ENCODE data around the gene TMEM255B. TPM values are rescaled to one million over a fixed set of nuclear protein-coding genes. Genes with fewer than 3 reads are reported as not detected.

The TMEM255B gene
- total and polyA plus RNA-seq, 5 donors from 2014 or later, result 0.02 to 1.3 (median 0.11) TPM; not detected in 1

- Histone ChIP-seq H3K36me3 (ENCODE audit: control insufficient read depth, insufficient read depth, low read length) (no peaks in the 10 kb centered on the region), H3K4me3 (ENCODE audit: low read depth, low read length) (no peak overlapping the region), H3K9me3 (ENCODE audit: control insufficient read depth in 2 of 2, low read length in 2 of 2) (no peaks in the 10 kb centered on the region), H3K27me3 (ENCODE audit: control insufficient read depth, insufficient read depth, low read length) (peaks cover 2% of the 10 kb centered on the region), H3K4me1 (ENCODE audit: control insufficient read depth, insufficient read depth, low read length, poor library complexity, severe bottlenecking) (no peaks in the 10 kb centered on the region), H3K27ac (ENCODE audit: insufficient read depth, low read length, poor library complexity, severe bottlenecking) (no peak overlapping the region)
- peaks cover 5% of the 10 kb centered on the region for H3K27me3 Mint-ChIP-seq
- peaks cover 0 to 12% (median under 1%) of the 10 kb centered on the region in 4 donors for H3K4me1 Mint-ChIP-seq
- no peak for ATAC-seq (ENCODE audit: low read depth in 2 of 2)
- DNase-seq, result no peak
- H3K36me3 Mint-ChIP-seq, result no peaks in the 10 kb centered on the region
- peaks cover 0 to 9% (median 0%) of the 10 kb centered on the region in 7 donors for H3K9me3 Mint-ChIP-seq
- no peak overlapping the region for H3K4me3 Mint-ChIP-seq
- H3K27ac Mint-ChIP-seq, result no peak overlapping the region
Measured at GRCh38 chr13:113775451-113776145, 16.6 kb downstream of the TMEM255B start.

GRCh38 chr13:113776231-113777125 is 17.5 kb downstream of the TMEM255B start:
- no peak overlapping the region for H3K27ac Mint-ChIP-seq
- H3K4me3 ChIP-seq (ENCODE audit: low read depth, low read length), result no peak overlapping the region
- no peak for DNase-seq
- peaks cover 5% of the 10 kb centered on the region for H3K27me3 Mint-ChIP-seq
- ATAC-seq (ENCODE audit: low read depth in 2 of 2), result no peak
- H3K4me1 Mint-ChIP-seq, result peaks cover 0 to 12% (median under 1%) of the 10 kb centered on the region in 4 donors
- no peaks in the 10 kb centered on the region for H3K36me3 ChIP-seq (ENCODE audit: control insufficient read depth, insufficient read depth, low read length)
- H3K27me3 ChIP-seq (ENCODE audit: control insufficient read depth, insufficient read depth, low read length), result peaks cover 2% of the 10 kb centered on the region
- H3K4me1 ChIP-seq (ENCODE audit: control insufficient read depth, insufficient read depth, low read length, poor library complexity, severe bottlenecking), result no peaks in the 10 kb centered on the region
- no peak overlapping the region for H3K27ac ChIP-seq (ENCODE audit: insufficient read depth, low read length, poor library complexity, severe bottlenecking)
- H3K4me3 Mint-ChIP-seq, result no peak overlapping the region
- no peaks in the 10 kb centered on the region for H3K9me3 ChIP-seq (ENCODE audit: control insufficient read depth in 2 of 2, low read length in 2 of 2)
- peaks cover 0 to 9% (median 0%) of the 10 kb centered on the region in 7 donors for H3K9me3 Mint-ChIP-seq
- H3K36me3 Mint-ChIP-seq, result no peaks in the 10 kb centered on the region

GRCh38 chr13:113777311-113778260 is 18.6 kb downstream of the TMEM255B start:
- peaks cover 0 to 3% (median 0%) of the 10 kb centered on the region in 4 donors for H3K4me1 Mint-ChIP-seq
- H3K36me3 Mint-ChIP-seq, result no peaks in the 10 kb centered on the region
- no peak overlapping the region for H3K4me3 Mint-ChIP-seq
- peaks cover 7% of the 10 kb centered on the region for H3K27me3 Mint-ChIP-seq
- Histone ChIP-seq H3K4me1 (ENCODE audit: control insufficient read depth, insufficient read depth, low read length, poor library complexity, severe bottlenecking) (no peaks in the 10 kb centered on the region), H3K27me3 (ENCODE audit: control insufficient read depth, insufficient read depth, low read length) (peaks cover 2% of the 10 kb centered on the region), H3K27ac (ENCODE audit: insufficient read depth, low read length, poor library complexity, severe bottlenecking) (no peak overlapping the region), H3K36me3 (ENCODE audit: control insufficient read depth, insufficient read depth, low read length) (no peaks in the 10 kb centered on the region), H3K4me3 (ENCODE audit: low read depth, low read length) (no peak overlapping the region), H3K9me3 (ENCODE audit: control insufficient read depth in 2 of 2, low read length in 2 of 2) (no peaks in the 10 kb centered on the region)
- peaks cover 0 to 2% (median 0%) of the 10 kb centered on the region in 7 donors for H3K9me3 Mint-ChIP-seq
- ATAC-seq (ENCODE audit: low read depth in 2 of 2) (no peak), DNase-seq (no peak)
- H3K27ac Mint-ChIP-seq, result no peak overlapping the region

GRCh38 chr13:113781571-113781970 is 22.5 kb downstream of the TMEM255B start:
- Mint-ChIP-seq H3K9me3 (peaks cover 0 to 2% (median 0%) of the 10 kb centered on the region in 7 donors), H3K27ac (peak overlapping the region in 1 of 3 donors; percentile 10), H3K4me1 (no peaks in the 10 kb centered on the region), H3K36me3 (no peaks in the 10 kb centered on the region), H3K27me3 (peaks cover 18% of the 10 kb centered on the region), H3K4me3 (no peak overlapping the region)
- Histone ChIP-seq H3K9me3 (ENCODE audit: control insufficient read depth in 2 of 2, low read length in 2 of 2) (no peaks in the 10 kb centered on the region), H3K36me3 (ENCODE audit: control insufficient read depth, insufficient read depth, low read length) (no peaks in the 10 kb centered on the region), H3K27me3 (ENCODE audit: control insufficient read depth, insufficient read depth, low read length) (peaks cover 9% of the 10 kb centered on the region), H3K27ac (ENCODE audit: insufficient read depth, low read length, poor library complexity, severe bottlenecking) (no peak overlapping the region), H3K4me1 (ENCODE audit: control insufficient read depth, insufficient read depth, low read length, poor library complexity, severe bottlenecking) (no peaks in the 10 kb centered on the region), H3K4me3 (ENCODE audit: low read depth, low read length) (no peak overlapping the region)
- ATAC-seq (ENCODE audit: low read depth in 2 of 2) (no peak), DNase-seq (no peak)

GRCh38 chr13:113782472-113782871 is 23.4 kb downstream of the TMEM255B start:
- ATAC-seq (ENCODE audit: low read depth in 2 of 2), result no peak
- no peak overlapping the region for H3K4me3 Mint-ChIP-seq

DNA sequence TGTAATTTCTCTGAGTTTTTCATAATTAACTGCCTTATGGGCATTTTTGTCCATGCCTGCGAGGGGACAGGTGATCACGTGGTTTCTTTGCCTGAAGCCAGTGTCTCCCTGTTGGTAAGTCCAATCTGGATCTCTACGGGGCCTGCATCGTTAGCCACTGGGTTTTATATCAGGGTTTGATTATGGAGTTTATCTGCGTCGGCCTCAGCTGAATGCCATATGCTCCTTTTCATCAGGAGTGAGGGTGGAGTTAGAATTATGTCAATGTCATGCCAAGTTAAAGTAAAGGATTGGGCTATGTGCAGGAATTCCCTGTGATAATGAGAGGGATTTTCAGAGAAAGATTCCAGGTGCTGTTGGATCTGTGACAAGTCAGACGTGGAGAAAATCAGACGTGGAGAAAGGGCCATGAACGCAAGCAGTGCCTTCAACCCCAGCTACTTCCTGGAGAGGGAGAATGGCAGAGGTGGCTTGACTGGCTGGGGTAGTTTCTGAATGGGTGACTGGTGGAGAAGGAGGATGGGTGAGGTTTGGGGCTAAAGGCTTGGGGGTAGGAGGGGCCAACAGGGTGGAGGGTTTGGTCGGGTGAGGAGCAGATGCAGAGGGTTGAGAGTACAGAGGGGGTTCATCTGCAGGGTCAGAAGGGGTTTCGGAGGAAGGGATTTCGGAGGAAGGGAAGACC is 24.3 kb downstream of the TMEM255B start:
- Mint-ChIP-seq H3K27ac (no peak overlapping the region), H3K9me3 (no peaks in the 10 kb centered on the region), H3K36me3 (no peaks in the 10 kb centered on the region), H3K27me3 (peaks cover 14% of the 10 kb centered on the region), H3K4me1 (no peaks in the 10 kb centered on the region), H3K4me3 (no peak overlapping the region)
- no peak overlapping the region for H3K27ac ChIP-seq (ENCODE audit: insufficient read depth, low read length, poor library complexity, severe bottlenecking)
- H3K4me3 ChIP-seq (ENCODE audit: low read depth, low read length), result no peak overlapping the region
- no peak for ATAC-seq (ENCODE audit: low read depth in 2 of 2)
- H3K36me3 ChIP-seq (ENCODE audit: control insufficient read depth, insufficient read depth, low read length), result no peaks in the 10 kb centered on the region
- no peaks in the 10 kb centered on the region for H3K9me3 ChIP-seq (ENCODE audit: control insufficient read depth in 2 of 2, low read length in 2 of 2)
- H3K4me1 ChIP-seq (ENCODE audit: control insufficient read depth, insufficient read depth, low read length, poor library complexity, severe bottlenecking), result no peaks in the 10 kb centered on the region
- DNase-seq, result no peak
- H3K27me3 ChIP-seq (ENCODE audit: control insufficient read depth, insufficient read depth, low read length), result peaks cover 9% of the 10 kb centered on the region

More at GRCh38 chr13:113782472-113782871, 23.4 kb downstream of the TMEM255B start:
- no peak overlapping the region for H3K27ac Mint-ChIP-seq
- Histone ChIP-seq H3K36me3 (ENCODE audit: control insufficient read depth, insufficient read depth, low read length) (no peaks in the 10 kb centered on the region), H3K9me3 (ENCODE audit: control insufficient read depth in 2 of 2, low read length in 2 of 2) (no peaks in the 10 kb centered on the region), H3K4me3 (ENCODE audit: low read depth, low read length) (no peak overlapping the region), H3K27me3 (ENCODE audit: control insufficient read depth, insufficient read depth, low read length) (peaks cover 9% of the 10 kb centered on the region), H3K4me1 (ENCODE audit: control insufficient read depth, insufficient read depth, low read length, poor library complexity, severe bottlenecking) (no peaks in the 10 kb centered on the region), H3K27ac (ENCODE audit: insufficient read depth, low read length, poor library complexity, severe bottlenecking) (no peak overlapping the region)
- H3K9me3 Mint-ChIP-seq, result no peaks in the 10 kb centered on the region
- no peaks in the 10 kb centered on the region for H3K4me1 Mint-ChIP-seq
- H3K27me3 Mint-ChIP-seq, result peaks cover 18% of the 10 kb centered on the region
- no peaks in the 10 kb centered on the region for H3K36me3 Mint-ChIP-seq
- no peak for DNase-seq
